ENCODE data around the gene FSCN2.
A peak's percentile ranks its signal among the peaks of the same experiment; 100 is the strongest.

FSCN2 gene

GRCh38 chr17:81511804-81512561, 16.2 kb upstream of the FSCN2 start:
- no peak for DNase-seq (ENCODE audit: low read depth in 2 of 3, low spot score in 1 of 3)

DNA sequence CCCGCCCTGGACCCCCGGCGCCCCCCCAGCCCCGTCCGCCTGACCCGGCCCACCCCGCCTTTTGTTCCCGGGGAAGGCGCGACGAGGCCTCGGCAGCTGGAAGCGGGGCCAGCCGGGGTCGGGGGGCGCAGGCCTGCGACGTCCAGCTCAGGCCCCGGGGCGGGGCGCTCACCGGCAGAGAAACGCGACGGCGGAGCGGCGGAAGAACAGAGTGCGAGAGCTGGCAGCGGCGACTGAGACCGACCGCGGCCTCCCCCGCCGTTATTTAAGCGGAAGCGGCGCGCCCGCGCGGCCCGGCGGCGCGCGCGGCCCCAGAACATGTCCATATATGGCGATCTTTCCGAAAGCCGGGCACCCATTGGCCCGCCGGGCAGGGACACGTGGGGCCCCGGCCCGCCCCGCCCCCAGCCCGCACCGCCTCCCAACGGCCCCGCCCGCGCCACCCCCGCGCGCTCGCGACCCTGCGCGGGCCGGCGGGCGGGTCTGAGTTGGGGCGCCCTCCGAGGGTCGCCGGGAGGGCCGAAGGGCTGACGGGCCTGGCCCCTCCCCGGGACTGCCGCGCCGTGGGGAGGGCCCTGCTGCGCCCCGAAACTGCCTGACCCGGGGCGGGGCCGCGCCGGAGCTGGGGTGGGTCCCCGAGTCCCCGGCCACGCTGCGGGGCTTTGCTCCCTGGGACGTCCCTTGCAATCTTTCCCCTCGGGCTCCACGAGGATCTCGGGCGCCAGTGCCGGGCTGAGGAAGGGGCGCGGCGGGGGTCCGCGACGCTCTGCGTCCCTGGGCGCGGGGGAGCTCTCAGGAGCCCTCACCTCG, 15.4 kb upstream of the FSCN2 start, which contains the start of gene ACTG1:
Gene ACTG1 (minus strand): TSS at position 238 of the 810 bp plus-strand sequence. CDS start 445 bp downstream, outside the sequence.
- DNase-seq (ENCODE audit: low read depth in 2 of 3, low spot score in 1 of 3) = peak; percentile 82 to 88 (median 85)

DNA sequence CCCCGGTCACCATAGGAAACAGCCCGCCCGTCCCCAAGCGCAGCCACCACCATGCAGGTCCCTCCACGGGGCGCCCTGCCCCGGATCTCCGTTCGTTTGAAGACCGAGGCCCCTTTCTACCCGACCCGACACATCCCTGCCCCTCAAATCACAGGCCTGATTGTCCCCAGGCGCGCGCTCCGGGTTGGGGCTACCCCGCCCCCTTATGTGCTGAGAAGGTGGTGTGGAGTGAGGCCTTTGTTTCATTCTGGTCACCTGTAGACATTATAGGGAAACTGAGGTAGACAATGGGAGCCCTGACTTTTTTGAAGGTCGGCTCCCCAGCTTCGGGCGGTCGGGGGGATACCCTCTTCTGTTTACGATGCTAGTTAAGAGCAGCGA, 14.8 kb upstream of the FSCN2 start:
- DNase-seq (ENCODE audit: low read depth in 2 of 3, low spot score in 1 of 3) = peak in 2 of 3 donors; percentile 53 to 65

GRCh38 chr17:81513753-81514488, 14.3 kb upstream of the FSCN2 start:
- no peak for DNase-seq (ENCODE audit: low read depth in 2 of 3, low spot score in 1 of 3)

- no peak for DNase-seq (ENCODE audit: low read depth in 2 of 3, low spot score in 1 of 3)
Measured at GRCh38 chr17:81514489-81514738, 13.8 kb upstream of the FSCN2 start.

- DNase-seq (ENCODE audit: low read depth in 2 of 3, low spot score in 1 of 3) = peak in 1 of 3 donors; percentile 60
Measured at GRCh38 chr17:81514739-81515529, 13.2 kb upstream of the FSCN2 start.

DNA sequence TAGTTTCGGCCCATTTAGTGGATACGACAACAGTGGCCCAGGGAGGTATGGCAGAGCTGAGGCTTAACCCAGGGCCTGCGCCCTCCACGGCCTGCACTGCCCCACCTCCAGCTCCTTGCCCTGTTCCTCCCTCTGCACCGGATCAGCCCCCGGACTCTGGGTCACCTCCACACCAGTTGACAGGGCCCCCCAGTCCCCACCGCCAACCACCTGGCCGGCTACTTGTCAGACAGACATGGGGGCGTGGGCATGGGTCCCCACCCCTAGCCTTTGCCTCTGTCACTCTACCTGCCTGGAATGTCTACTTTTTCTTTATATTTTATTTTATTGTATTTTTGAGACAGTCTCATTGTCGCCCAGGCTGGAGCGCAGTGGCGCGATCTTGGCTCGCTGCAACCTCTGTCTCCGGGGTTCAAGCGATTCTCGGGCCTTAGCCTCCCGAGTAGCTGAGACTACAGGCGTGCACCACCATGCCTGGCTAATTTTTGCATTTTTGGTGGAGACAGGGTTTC, 12.6 kb upstream of the FSCN2 start:
- DNase-seq (ENCODE audit: low read depth in 2 of 3, low spot score in 1 of 3) = no peak

- no peak for DNase-seq (ENCODE audit: low read depth in 2 of 3, low spot score in 1 of 3)
Measured at GRCh38 chr17:81516439-81516838, 11.7 kb upstream of the FSCN2 start.

- no peak for DNase-seq (ENCODE audit: low read depth in 2 of 3, low spot score in 1 of 3)
Measured at GRCh38 chr17:81517009-81517338, 11.2 kb upstream of the FSCN2 start.

GRCh38 chr17:81517339-81518112, 10.7 kb upstream of the FSCN2 start:
- no peak for DNase-seq (ENCODE audit: low read depth in 2 of 3, low spot score in 1 of 3)

- DNase-seq (ENCODE audit: low read depth in 2 of 3, low spot score in 1 of 3) = no peak
Measured at GRCh38 chr17:81518113-81518784, 9.9 kb upstream of the FSCN2 start.

GRCh38 chr17:81518785-81519283, 9.3 kb upstream of the FSCN2 start:
- no peak for DNase-seq (ENCODE audit: low read depth in 2 of 3, low spot score in 1 of 3)

DNA sequence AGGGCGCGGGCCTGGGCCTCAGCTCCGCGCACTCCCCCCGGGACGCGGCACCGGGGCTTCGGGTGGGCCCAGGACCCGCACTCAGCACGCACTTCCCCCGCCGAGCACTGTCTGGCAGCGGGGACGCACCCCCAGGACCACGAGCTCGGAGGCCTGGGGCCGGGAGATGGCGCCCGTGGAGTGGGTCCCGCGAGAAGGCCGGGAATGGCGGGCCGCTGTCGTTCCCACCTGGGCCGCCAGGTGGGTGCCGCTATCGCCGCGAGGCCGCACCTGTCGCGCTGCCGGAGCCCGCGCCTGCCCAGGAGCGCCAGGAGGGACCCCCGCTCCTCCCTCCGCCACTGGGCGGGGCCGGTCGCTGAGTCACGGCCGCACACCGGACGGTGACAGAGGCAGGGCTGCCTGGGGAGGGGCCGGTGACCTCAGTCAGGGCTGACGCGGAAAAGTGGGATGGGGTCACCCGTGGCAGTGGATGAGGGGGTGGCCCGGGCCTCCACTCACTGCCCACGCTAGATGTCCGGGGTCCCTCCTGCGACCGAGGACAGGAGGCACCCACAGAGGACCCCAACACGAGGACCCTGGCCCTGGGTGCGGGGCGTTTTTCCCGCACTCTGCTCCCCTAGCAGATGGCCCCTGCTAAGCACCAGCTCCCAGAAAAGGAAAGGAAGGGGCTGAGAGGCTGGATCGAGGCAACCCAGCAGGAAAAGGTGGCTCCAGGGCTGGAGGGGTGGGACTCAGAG, 8.7 kb upstream of the FSCN2 start:
- DNase-seq (ENCODE audit: low read depth in 2 of 3, low spot score in 1 of 3) = peak in 1 of 3 donors; percentile 49

DNA sequence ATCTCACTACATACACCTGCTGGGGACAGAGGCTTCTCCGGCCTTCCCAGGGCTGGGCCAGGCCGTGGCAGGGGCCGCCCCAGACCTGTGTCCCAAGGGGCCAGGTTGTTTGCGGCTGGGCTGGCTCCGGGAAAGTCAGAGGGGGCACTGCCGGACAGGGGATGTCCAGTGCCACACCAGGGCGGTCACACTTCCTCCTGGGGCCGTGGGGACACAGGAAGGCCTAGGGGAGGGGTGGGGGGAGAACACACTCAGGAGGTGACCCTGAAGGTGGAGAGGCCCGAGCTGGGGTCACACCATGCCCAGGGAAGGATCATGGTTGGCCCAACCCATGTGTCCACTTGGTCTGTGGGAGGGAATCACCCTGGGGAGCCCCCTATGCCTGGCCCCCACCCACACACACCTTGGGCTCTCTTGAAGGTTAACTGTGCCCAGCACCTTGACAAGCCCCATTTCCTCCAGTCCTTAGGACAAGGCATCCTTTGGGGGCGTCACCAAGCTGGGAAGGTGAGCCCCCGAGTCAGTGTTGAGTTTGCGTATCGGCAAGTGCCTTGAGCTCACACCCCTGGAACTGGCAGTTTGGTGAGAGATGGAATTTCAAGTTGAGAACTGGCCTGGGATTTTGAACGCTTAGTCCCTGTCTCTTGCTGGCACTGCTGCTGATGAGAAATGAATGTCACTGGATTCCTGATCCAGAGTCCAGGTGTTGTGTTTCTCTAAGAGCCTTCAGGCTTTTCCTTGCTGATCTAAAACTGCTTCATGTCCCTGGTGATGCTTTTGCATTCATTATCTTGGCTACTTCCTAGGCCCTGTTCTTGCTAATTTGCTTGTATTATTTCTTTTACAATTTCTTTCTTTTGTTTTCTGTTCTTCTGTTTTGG, 7.9 kb upstream of the FSCN2 start:
- DNase-seq (ENCODE audit: low read depth in 2 of 3, low spot score in 1 of 3) = no peak

- DNase-seq (ENCODE audit: low read depth in 2 of 3, low spot score in 1 of 3) = no peak
Measured at GRCh38 chr17:81522491-81523401, 5.4 kb upstream of the FSCN2 start.

DNA sequence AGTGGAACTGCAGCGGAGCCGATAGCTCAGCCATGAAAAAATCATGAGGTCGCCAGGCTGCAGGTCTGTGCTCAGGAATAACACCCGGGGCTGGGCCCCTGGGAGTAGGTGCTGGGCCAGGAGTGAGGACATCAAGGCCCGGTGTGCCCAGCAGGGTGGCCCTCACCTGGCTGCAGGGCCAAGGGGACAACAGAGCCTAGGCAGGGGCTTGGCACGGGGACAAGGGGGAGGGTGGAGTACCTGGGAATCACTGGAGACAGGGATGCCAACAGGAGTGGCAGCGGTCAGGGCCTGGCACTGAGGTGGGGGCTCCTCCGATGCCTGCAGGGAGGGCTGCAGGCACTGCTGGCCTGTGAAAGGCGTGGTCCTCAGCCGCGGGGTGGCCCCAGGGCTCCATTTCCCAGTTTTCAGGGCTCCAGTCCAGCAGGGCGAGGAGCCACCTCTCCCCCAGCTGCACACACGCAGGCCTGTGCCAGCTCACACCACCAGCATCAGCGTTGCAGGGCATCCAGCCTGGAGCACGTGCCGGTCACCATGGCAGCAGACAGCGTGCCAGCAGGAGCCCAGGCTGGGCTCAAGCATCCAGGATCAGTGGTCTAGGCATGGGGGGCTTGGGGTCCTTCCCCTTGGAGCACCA, 4.7 kb upstream of the FSCN2 start:
- no peak for DNase-seq (ENCODE audit: low read depth in 2 of 3, low spot score in 1 of 3)
